IMR-90 (cell line): ENCODE results near the gene GFAP. TPM values are rescaled to one million over a fixed set of nuclear protein-coding genes. Genes with fewer than 3 reads are reported as not detected.

Experiments used
- ATAC-seq: fragments of 200-7000 bp; cut with Tn5 transposase; 2 replicates; pipeline ENCODE4 v1.9.1; 2020; ENCODE audit warnings: low read depth, mild to moderate bottlenecking, moderate library complexity
- BruUV-seq: library from RNA; stranded (reverse); fragments of 400-500 nt; replicated peaks from 2 replicates; lab custom pipeline; 2021; lab: Mats Ljungman, UMichigan
- CTCF ChIA-PET: fragments of 300-600 bp; formaldehyde crosslinking; extraction: SDS; loops from one replicate; lab custom pipeline; 2021; ENCODE audit warnings: antibody characterized with exemption; lab: Yijun Ruan, JAX
- POLR2A ChIA-PET: fragments of 300-600 bp; sonication (Branson Sonifier 250); formaldehyde crosslinking; loops from one replicate; lab custom pipeline; 2022; ENCODE audit warnings: antibody characterized with exemption; ENCODE audit not compliant: unreplicated experiment; lab: Charles Lee
- DNase-seq: peaks from one replicate; pipeline ENCODE4 v3.0.0; 2013
- H2AFZ ChIP-seq: replicated peaks from 2 replicates; pipeline ENCODE3; 2013; ENCODE audit warnings: low read length, mild to moderate bottlenecking; ENCODE audit not compliant: poor library complexity
- H2AK5ac ChIP-seq: 2 replicates; pipeline ENCODE4 v1.6.1; 2013; ENCODE audit warnings: low read depth, low read length, inconsistent platforms
- H2AK9ac ChIP-seq: replicated peaks from 2 replicates; pipeline ENCODE3; 2013; ENCODE audit warnings: mild to moderate bottlenecking, low read depth, low read length, moderate library complexity; ENCODE audit not compliant: poor library complexity
- H2BK120ac ChIP-seq: 2 replicates; pipeline ENCODE4 v1.6.1; 2013; ENCODE audit warnings: low read depth, low read length, inconsistent platforms
- H2BK15ac ChIP-seq: 3 replicates; pipeline ENCODE4 v1.6.1; 2013; ENCODE audit warnings: low read depth, low read length, inconsistent platforms
- H2BK20ac ChIP-seq: 2 replicates; pipeline ENCODE4 v1.6.1; 2013; ENCODE audit warnings: low read depth, mild to moderate bottlenecking, inconsistent platforms, low read length, moderate library complexity
- H2BK5ac ChIP-seq: 2 replicates; pipeline ENCODE4 v1.6.1; 2013; ENCODE audit warnings: mild to moderate bottlenecking, low read depth, low read length, inconsistent platforms; ENCODE audit not compliant: poor library complexity, severe bottlenecking
- H3K14ac ChIP-seq: replicated peaks from 2 replicates; pipeline ENCODE4 v1.6.1; 2013; ENCODE audit warnings: low read depth, low read length, inconsistent platforms
- H3K18ac ChIP-seq: 2 replicates; pipeline ENCODE4 v1.6.1; 2013; ENCODE audit warnings: low read depth, low read length, control low read depth
- H3K23ac ChIP-seq: 2 replicates; pipeline ENCODE4 v1.6.1; 2013; ENCODE audit warnings: low read depth, low read length, inconsistent platforms
- H3K27ac ChIP-seq: 2 replicates; pipeline ENCODE4 v1.5.1; 2013; ENCODE audit warnings: mild to moderate bottlenecking, control low read depth, low read length; ENCODE audit not compliant: insufficient read depth
- H3K27me3 ChIP-seq: 2 replicates; pipeline ENCODE4 v1.6.1; 2013; ENCODE audit warnings: low read length; ENCODE audit not compliant: control insufficient read depth, insufficient read depth
- H3K36me3 ChIP-seq: 2 replicates; pipeline ENCODE4 v1.6.1; 2013; ENCODE audit warnings: low read length, mixed read lengths; ENCODE audit not compliant: control insufficient read depth, insufficient read depth
- H3K4ac ChIP-seq: 2 replicates; pipeline ENCODE4 v1.6.1; 2013; ENCODE audit warnings: low read depth, low read length, inconsistent platforms
- H3K4me1 ChIP-seq: 2 replicates; pipeline ENCODE4 v1.6.1; 2013; ENCODE audit warnings: low read length, mixed read lengths; ENCODE audit not compliant: control insufficient read depth, insufficient read depth
- H3K4me2 ChIP-seq: 2 replicates; pipeline ENCODE4 v1.6.1; 2013; ENCODE audit warnings: low read depth, mild to moderate bottlenecking, control low read depth, low read length, moderate library complexity
- H3K4me3 ChIP-seq: 2 replicates; pipeline ENCODE4 v1.5.1; 2013; ENCODE audit warnings: low read depth, mild to moderate bottlenecking, control low read depth, low read length, moderate library complexity; ENCODE audit not compliant: insufficient read depth
- H3K56ac ChIP-seq: 2 replicates; pipeline ENCODE4 v1.6.1; 2013; ENCODE audit warnings: low read length, inconsistent platforms; ENCODE audit not compliant: insufficient read depth; ENCODE audit errors: extremely low read depth
- H3K79me1 ChIP-seq, 2 experiments: 2 replicates each; pipeline ENCODE4 v1.6.1; 2013; ENCODE audit warnings: low read length in 2 of 2, inconsistent platforms in 1 of 2, low read depth in 1 of 2
- H3K9ac ChIP-seq: 2 replicates; pipeline ENCODE4 v1.6.1; 2013; ENCODE audit warnings: low read depth, low read length, control low read depth
- H3K9me1 ChIP-seq: 2 replicates; pipeline ENCODE4 v1.6.1; 2013; ENCODE audit warnings: low read length, inconsistent platforms; ENCODE audit not compliant: insufficient read depth
- H3K9me3 ChIP-seq: 2 replicates; pipeline ENCODE4 v1.6.1; 2013; ENCODE audit warnings: low read length; ENCODE audit not compliant: control insufficient read depth, insufficient read depth
- H4K20me1 ChIP-seq: 2 replicates; pipeline ENCODE4 v1.6.1; 2013; ENCODE audit warnings: low read length, inconsistent platforms; ENCODE audit not compliant: insufficient read depth
- H4K5ac ChIP-seq: 2 replicates; pipeline ENCODE4 v1.6.1; 2013; ENCODE audit warnings: mild to moderate bottlenecking, low read depth, low read length, control low read depth
- H4K8ac ChIP-seq, 2 experiments: 2 replicates each; pipeline ENCODE4 v1.6.1; 2013; ENCODE audit warnings: low read depth in 2 of 2, low read length in 2 of 2, control low read depth in 1 of 2, inconsistent platforms in 1 of 2
- H4K91ac ChIP-seq: 2 replicates; pipeline ENCODE4 v1.6.1; 2013; ENCODE audit warnings: low read depth, low read length, inconsistent platforms; ENCODE audit not compliant: insufficient read depth
- BHLHE40 ChIP-seq: fragments of 150-350 bp; IDR thresholded peaks from 2 replicates; pipeline ENCODE4 v1.6.1; 2016; ENCODE audit warnings: mild to moderate bottlenecking, low read depth, low read length
- CHD1 ChIP-seq: IDR thresholded peaks from 2 replicates; pipeline ENCODE4 v1.6.1; 2012; ENCODE audit warnings: low read depth, low read length, improper control_type of control experiment
- FOS ChIP-seq: fragments of 150-350 bp; IDR thresholded peaks from 2 replicates; pipeline ENCODE4 v1.6.1; 2016; ENCODE audit warnings: low read depth, low read length
- MAZ ChIP-seq: IDR thresholded peaks from 2 replicates; pipeline ENCODE4 v1.6.1; 2012; ENCODE audit warnings: low read depth, mild to moderate bottlenecking, low read length, improper control_type of control experiment, moderate library complexity, borderline replicate concordance
- MXI1 ChIP-seq: IDR thresholded peaks from 2 replicates; pipeline ENCODE4 v1.6.1; 2012; ENCODE audit warnings: low read depth, mild to moderate bottlenecking, low read length, moderate library complexity, borderline replicate concordance
- NFE2L2 ChIP-seq: fragments of 150-350 bp; IDR thresholded peaks from 2 replicates; pipeline ENCODE4 v1.6.1; 2016; ENCODE audit warnings: low read depth, mild to moderate bottlenecking, low read length
- POLR2A ChIP-seq: IDR thresholded peaks from 2 replicates; pipeline ENCODE4 v1.6.1; 2012; ENCODE audit warnings: mild to moderate bottlenecking, low read depth, low read length
- RAD21 ChIP-seq: IDR thresholded peaks from 2 replicates; pipeline ENCODE4 v1.6.1; 2012; ENCODE audit warnings: low read length, improper control_type of control experiment
- RCOR1 ChIP-seq: IDR thresholded peaks from 2 replicates; pipeline ENCODE4 v1.6.1; 2012; ENCODE audit warnings: mild to moderate bottlenecking, low read length, improper control_type of control experiment; ENCODE audit not compliant: insufficient replicate concordance
- RFX5 ChIP-seq: IDR thresholded peaks from 2 replicates; pipeline ENCODE4 v1.8.0; 2012; ENCODE audit warnings: low read depth, mild to moderate bottlenecking, low read length, moderate library complexity
- whole genome bisulfite sequencing, 2 experiments: methylation state at CpG; one replicate each; pipeline versions ENCODE4 v1.1.5 to v1.1.7; 2013; ENCODE audit warnings: missing lambda C conversion rate in 2 of 2; ENCODE audit not compliant: insufficient read length in 1 of 2; ENCODE audit errors: extremely low coverage in 2 of 2; 5-methylcytosine and 5-hydroxymethylcytosine counted together
- dilution Hi-C: fragments of 300-500 bp; cut with HindIII; formaldehyde crosslinking; loops from one replicate; pipeline ENCODE4 v1.14.3; 2018; ENCODE audit warnings: low sequenced_read_pairs; ENCODE audit not compliant: unreplicated experiment
- in situ Hi-C: fragments of 300-500 bp; cut with MboI; formaldehyde crosslinking; loops from 3 replicates; pipeline ENCODE4 v1.14.3; 2019; ENCODE audit warnings: low sequenced_read_pairs, inconsistent platforms, mixed read lengths
- intact Hi-C: fragments of 100-400 bp; cut with micrococcal nuclease; formaldehyde crosslinking; loops from 2 replicates; pipeline ENCODE4 v1.10.0; 2022
- polyA plus RNA-seq, 3 experiments: library from polyadenylated mRNA; depleted of rRNA; stranded (reverse); fragments of >200 nt; gene quantifications; 2 replicates each; pipeline ENCODE4 v1.2.3, GENCODE V29; 2012; ENCODE audit warnings: low replicate concordance in 1 of 3
- total RNA-seq: library from RNA; depleted of rRNA; stranded (reverse); fragments of >200 nt; gene quantifications from 2 replicates; pipeline ENCODE4 v1.2.3, GENCODE V29; 2012
- TF ChIP-seq, protein P1 (sequence below): conservative IDR thresholded peaks from 2 replicates; pipeline ENCODE4 v1.5.1; 2012; ENCODE audit warnings: mild to moderate bottlenecking, low read depth, low read length, improper control_type of control experiment
- TF ChIP-seq, protein P2 (sequence below): fragments of 150-350 bp; IDR thresholded peaks from 2 replicates; pipeline ENCODE4 v1.6.1; 2017; ENCODE audit warnings: mild to moderate bottlenecking, antibody characterized with exemption, low read length, low read depth
- TF ChIP-seq, protein P3 (sequence below): fragments of 150-350 bp; IDR thresholded peaks from 2 replicates; pipeline ENCODE4 v1.6.1; 2016; ENCODE audit warnings: low read depth, mild to moderate bottlenecking, low read length, moderate library complexity, borderline replicate concordance

The GFAP gene
- total and polyA plus RNA-seq, 2 of the 4 experiments (the other 2 are of a cell fraction) = 0.18 to 0.19 TPM

- H3K27ac ChIP-seq = no peak overlapping the region
- intact Hi-C loops (no loop called here), in situ Hi-C loops (loop anchor here (5.0 kb wide), 1 partner anchor 101 kb away; no protein-coding TSS in a partner anchor), dilution Hi-C loops (no loop called here)
- H3K56ac ChIP-seq = no peak overlapping the region
- no peak overlapping the region for H3K4me3 ChIP-seq
- H3K9me3 ChIP-seq = no peaks in the 10 kb centered on the region
- H3K27me3 ChIP-seq = peaks cover 9% of the 10 kb centered on the region; the same call in 1 of the 2 replicates
- peak overlapping the region; percentile 79 for H2AFZ ChIP-seq
- H3K4ac ChIP-seq = no peak overlapping the region
- H3K23ac ChIP-seq = no peak overlapping the region
- ATAC-seq (peak; percentile 42), DNase-seq (peak; percentile 24)
- H2BK20ac ChIP-seq = no peak overlapping the region
- no peak overlapping the region for H3K4me2 ChIP-seq
- H3K18ac ChIP-seq = no peak overlapping the region
- BruUV-seq = no TSS peak
- peak overlapping the region; percentile 89 for H2AK5ac ChIP-seq
- H2BK5ac ChIP-seq = no peak overlapping the region
- H3K4me1 ChIP-seq = peaks cover 11% of the 10 kb centered on the region
- peak overlapping the region; percentile 29 for H2AK9ac ChIP-seq
- peaks cover 19% of the 10 kb centered on the region for H3K9me1 ChIP-seq
- 0 out of 2 replicates have a peak overlapping the region, but pooled peaks have one; percentile 9 for H2BK120ac ChIP-seq
- ChIA-PET POLR2A (interaction anchor here (0.6 kb wide), 1 partner anchor 38 kb away, joined by 3 read pairs; no protein-coding TSS in a partner anchor), CTCF (interaction anchor here (1.1 kb wide), 1 partner anchor 108 kb away, joined by 3 read pairs; no protein-coding TSS in a partner anchor)
- no peak overlapping the region for H3K9ac ChIP-seq
- no peak overlapping the region; the same call in 1 of the 2 replicates for H4K5ac ChIP-seq
- WGBS, 2 experiments = 17% methylated on average over 17 of the region's 56 CpGs; no CpG with 5 or more reads in 1 of the 2 experiments
- no peaks in the 10 kb centered on the region; the same call in 1 of the 2 replicates for H4K20me1 ChIP-seq
- no peak overlapping the region for H3K14ac ChIP-seq
- H3K79me1 ChIP-seq = peaks cover 0 to 5% of the 10 kb centered on the region in 2 experiments; a peak in 2 of 4 replicates
- H4K91ac ChIP-seq = no peak overlapping the region
- H4K8ac ChIP-seq = peak overlapping the region in 1 of 2 experiments; percentile 52; a peak in 1 of 4 replicates
- peak overlapping the region; percentile 3; the same call in 1 of the 3 replicates for H2BK15ac ChIP-seq
- H3K36me3 ChIP-seq = no peaks in the 10 kb centered on the region
- TF ChIP-seq NFE2L2 (no peak), MXI1 (no peak), POLR2A (no peak), FOS (no peak), RCOR1 (no peak), MAZ (no peak), BHLHE40 (peak; percentile 6; the same call in 1 of the 2 replicates), RFX5 (no peak), CHD1 (no peak), RAD21 (0 out of 2 replicates have a peak, but pooled peaks have one; percentile 14)
- TF ChIP-seq, protein P1, sequence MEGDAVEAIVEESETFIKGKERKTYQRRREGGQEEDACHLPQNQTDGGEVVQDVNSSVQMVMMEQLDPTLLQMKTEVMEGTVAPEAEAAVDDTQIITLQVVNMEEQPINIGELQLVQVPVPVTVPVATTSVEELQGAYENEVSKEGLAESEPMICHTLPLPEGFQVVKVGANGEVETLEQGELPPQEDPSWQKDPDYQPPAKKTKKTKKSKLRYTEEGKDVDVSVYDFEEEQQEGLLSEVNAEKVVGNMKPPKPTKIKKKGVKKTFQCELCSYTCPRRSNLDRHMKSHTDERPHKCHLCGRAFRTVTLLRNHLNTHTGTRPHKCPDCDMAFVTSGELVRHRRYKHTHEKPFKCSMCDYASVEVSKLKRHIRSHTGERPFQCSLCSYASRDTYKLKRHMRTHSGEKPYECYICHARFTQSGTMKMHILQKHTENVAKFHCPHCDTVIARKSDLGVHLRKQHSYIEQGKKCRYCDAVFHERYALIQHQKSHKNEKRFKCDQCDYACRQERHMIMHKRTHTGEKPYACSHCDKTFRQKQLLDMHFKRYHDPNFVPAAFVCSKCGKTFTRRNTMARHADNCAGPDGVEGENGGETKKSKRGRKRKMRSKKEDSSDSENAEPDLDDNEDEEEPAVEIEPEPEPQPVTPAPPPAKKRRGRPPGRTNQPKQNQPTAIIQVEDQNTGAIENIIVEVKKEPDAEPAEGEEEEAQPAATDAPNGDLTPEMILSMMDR = peak; percentile 47
- TF ChIP-seq, protein P2, sequence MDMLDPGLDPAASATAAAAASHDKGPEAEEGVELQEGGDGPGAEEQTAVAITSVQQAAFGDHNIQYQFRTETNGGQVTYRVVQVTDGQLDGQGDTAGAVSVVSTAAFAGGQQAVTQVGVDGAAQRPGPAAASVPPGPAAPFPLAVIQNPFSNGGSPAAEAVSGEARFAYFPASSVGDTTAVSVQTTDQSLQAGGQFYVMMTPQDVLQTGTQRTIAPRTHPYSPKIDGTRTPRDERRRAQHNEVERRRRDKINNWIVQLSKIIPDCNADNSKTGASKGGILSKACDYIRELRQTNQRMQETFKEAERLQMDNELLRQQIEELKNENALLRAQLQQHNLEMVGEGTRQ = no peak
- TF ChIP-seq, protein P3, sequence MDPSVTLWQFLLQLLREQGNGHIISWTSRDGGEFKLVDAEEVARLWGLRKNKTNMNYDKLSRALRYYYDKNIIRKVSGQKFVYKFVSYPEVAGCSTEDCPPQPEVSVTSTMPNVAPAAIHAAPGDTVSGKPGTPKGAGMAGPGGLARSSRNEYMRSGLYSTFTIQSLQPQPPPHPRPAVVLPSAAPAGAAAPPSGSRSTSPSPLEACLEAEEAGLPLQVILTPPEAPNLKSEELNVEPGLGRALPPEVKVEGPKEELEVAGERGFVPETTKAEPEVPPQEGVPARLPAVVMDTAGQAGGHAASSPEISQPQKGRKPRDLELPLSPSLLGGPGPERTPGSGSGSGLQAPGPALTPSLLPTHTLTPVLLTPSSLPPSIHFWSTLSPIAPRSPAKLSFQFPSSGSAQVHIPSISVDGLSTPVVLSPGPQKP = no peak
Observed at GRCh38 chr17:44911133-44912001, 3.9 kb downstream of the GFAP start.
